ENCODE results near the gene CELF2.

- no peak for TF ChIP-seq CTCF (conservative IDR thresholded peaks at IDR 0.05)
- TF ChIP-seq ZFX (IDR thresholded peaks at IDR 0.05), result no peak
Measured at GRCh38 chr10:11118686-11119085, 101.0 kb downstream of the CELF2 start.
